Endodermal cell (in vitro differentiated cells): ENCODE results near the gene MYL7. TPM values are rescaled to one million over a fixed set of nuclear protein-coding genes. Genes with fewer than 3 reads are reported as not detected.

Experiments
- DNase-seq: peaks from one replicate; pipeline ENCODE4 v3.0.0-alpha.2; 2017
- H3K27ac ChIP-seq: 2 replicates; pipeline ENCODE4 v1.5.1; 2013; ENCODE audit warnings: mild to moderate bottlenecking, low read depth, low read length, moderate library complexity
- H3K27me3 ChIP-seq: 2 replicates; pipeline ENCODE4 v1.6.1; 2013; ENCODE audit warnings: mild to moderate bottlenecking, low read length, moderate library complexity; ENCODE audit not compliant: insufficient read depth, control insufficient read depth, poor library complexity, severe bottlenecking
- H3K36me3 ChIP-seq: 2 replicates; pipeline ENCODE4 v1.7.0; 2013; ENCODE audit warnings: mild to moderate bottlenecking, low read length, moderate library complexity; ENCODE audit not compliant: control insufficient read depth, insufficient read depth
- H3K4me1 ChIP-seq: one replicate; pipeline ENCODE4 v1.7.0; 2013; ENCODE audit warnings: low read length; ENCODE audit not compliant: control insufficient read depth, insufficient read depth
- H3K4me3 ChIP-seq: 2 replicates; pipeline ENCODE4 v1.5.1; 2013; ENCODE audit warnings: mild to moderate bottlenecking, low read length, moderate library complexity
- H3K9ac ChIP-seq: 2 replicates; pipeline ENCODE4 v1.6.1; 2013; ENCODE audit warnings: mild to moderate bottlenecking, low read length, moderate library complexity; ENCODE audit not compliant: poor library complexity, severe bottlenecking; ENCODE audit errors: extremely low read depth
- H3K9me3 ChIP-seq: 2 replicates; pipeline ENCODE4 v1.6.1; 2013; ENCODE audit warnings: mild to moderate bottlenecking, low read length, moderate library complexity; ENCODE audit not compliant: control insufficient read depth
- H3K27ac Mint-ChIP-seq: 2 replicates; pipeline ENCODE4 v1.8.0; 2020; ENCODE audit warnings: mixed read lengths
- H3K27me3 Mint-ChIP-seq: 2 replicates; pipeline ENCODE4 v1.8.0; 2021; ENCODE audit warnings: mild to moderate bottlenecking, mixed read lengths; ENCODE audit not compliant: insufficient read depth
- H3K36me3 Mint-ChIP-seq: 2 replicates; pipeline ENCODE4 v1.8.0; 2020; ENCODE audit warnings: low read depth, mixed read lengths
- H3K4me1 Mint-ChIP-seq: 2 replicates; pipeline ENCODE4 v1.8.0; 2020; ENCODE audit warnings: mixed read lengths
- H3K4me3 Mint-ChIP-seq: 2 replicates; pipeline ENCODE4 v1.8.0; 2020; ENCODE audit warnings: mild to moderate bottlenecking, moderate library complexity, mixed read lengths
- H3K9me3 Mint-ChIP-seq: 2 replicates; pipeline ENCODE4 v1.8.0; 2020; ENCODE audit warnings: mild to moderate bottlenecking, mixed read lengths
- WGBS, 2 experiments: methylation state at CpG; one replicate each; pipeline versions ENCODE4 v1.1.5 to v1.1.7; 2013; ENCODE audit warnings: missing lambda C conversion rate in 2 of 2, mixed read lengths in 1 of 2; ENCODE audit not compliant: insufficient coverage in 1 of 2, insufficient read length in 1 of 2; 5-methylcytosine and 5-hydroxymethylcytosine counted together
- total RNA-seq, 2 donors: library from RNA; stranded (reverse); fragmentation: NEBNext Ultra II Directional in 1 of 2; extraction: Animal tissue kit (Norgen Biotek cat#: 25700) in 1 of 2; gene quantifications; 2 replicates in 1 of 2; 3 replicates in 1 of 2; pipeline ENCODE4 v1.2.1, GENCODE V29; 2021
- TF ChIP-seq, protein P1 (sequence below): fragments of 200-600 bp; sonication (generic); conservative IDR thresholded peaks from 2 replicates; pipeline ENCODE4 v1.5.0; 2021; ENCODE audit warnings: antibody characterized with exemption, mild to moderate bottlenecking

MYL7 gene
- total RNA-seq, 2 donors from 2014 or later, result 115 to 120 TPM

DNA sequence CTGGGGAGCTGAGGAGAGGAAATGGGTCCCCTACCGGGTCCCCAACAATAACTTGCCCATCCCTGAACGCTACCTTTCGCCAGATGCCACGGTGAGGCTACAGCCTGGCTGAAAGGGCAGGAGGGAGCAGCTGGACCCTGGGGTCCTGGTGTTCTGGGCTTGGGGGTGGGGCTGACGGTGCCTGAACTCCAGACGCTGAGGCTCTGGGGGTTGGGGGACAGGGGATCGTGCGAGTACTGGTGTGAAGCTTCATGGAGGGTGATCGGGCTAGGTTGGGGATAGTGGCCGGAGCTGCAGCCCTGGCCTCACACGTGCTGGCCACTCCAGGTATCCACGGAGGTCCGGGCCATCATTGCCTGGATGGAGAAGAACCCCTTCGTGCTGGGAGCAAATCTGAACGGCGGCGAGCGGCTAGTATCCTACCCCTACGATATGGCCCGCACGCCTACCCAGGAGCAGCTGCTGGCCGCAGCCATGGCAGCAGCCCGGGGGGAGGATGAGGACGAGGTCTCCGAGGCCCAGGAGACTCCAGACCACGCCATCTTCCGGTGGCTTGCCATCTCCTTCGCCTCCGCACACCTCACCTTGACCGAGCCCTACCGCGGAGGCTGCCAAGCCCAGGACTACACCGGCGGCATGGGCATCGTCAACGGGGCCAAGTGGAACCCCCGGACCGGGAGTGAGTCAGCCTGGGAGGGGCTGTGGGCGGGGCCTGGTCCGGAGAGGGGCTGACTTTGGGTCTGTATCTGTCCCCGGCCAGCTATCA lies 28.7 kb downstream of the MYL7 start:
- Histone ChIP-seq H3K9ac (no peak overlapping the region), H3K4me3 (no peak overlapping the region), H3K9me3 (no peaks in the 10 kb centered on the region), H3K4me1 (no peaks in the 10 kb centered on the region), H3K27me3 (no peaks in the 10 kb centered on the region), H3K27ac (no peak overlapping the region), H3K36me3 (no peaks in the 10 kb centered on the region)
- Mint-ChIP-seq H3K36me3 (peaks cover 49% of the 10 kb centered on the region), H3K4me3 (no peak overlapping the region), H3K9me3 (no peaks in the 10 kb centered on the region), H3K4me1 (no peaks in the 10 kb centered on the region), H3K27me3 (no peaks in the 10 kb centered on the region), H3K27ac (no peak overlapping the region)
- 91 to 92% methylated on average over 25 to 41 of the region's 41 CpGs for WGBS, 2 experiments
- TF ChIP-seq, protein P1, sequence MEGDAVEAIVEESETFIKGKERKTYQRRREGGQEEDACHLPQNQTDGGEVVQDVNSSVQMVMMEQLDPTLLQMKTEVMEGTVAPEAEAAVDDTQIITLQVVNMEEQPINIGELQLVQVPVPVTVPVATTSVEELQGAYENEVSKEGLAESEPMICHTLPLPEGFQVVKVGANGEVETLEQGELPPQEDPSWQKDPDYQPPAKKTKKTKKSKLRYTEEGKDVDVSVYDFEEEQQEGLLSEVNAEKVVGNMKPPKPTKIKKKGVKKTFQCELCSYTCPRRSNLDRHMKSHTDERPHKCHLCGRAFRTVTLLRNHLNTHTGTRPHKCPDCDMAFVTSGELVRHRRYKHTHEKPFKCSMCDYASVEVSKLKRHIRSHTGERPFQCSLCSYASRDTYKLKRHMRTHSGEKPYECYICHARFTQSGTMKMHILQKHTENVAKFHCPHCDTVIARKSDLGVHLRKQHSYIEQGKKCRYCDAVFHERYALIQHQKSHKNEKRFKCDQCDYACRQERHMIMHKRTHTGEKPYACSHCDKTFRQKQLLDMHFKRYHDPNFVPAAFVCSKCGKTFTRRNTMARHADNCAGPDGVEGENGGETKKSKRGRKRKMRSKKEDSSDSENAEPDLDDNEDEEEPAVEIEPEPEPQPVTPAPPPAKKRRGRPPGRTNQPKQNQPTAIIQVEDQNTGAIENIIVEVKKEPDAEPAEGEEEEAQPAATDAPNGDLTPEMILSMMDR, result no peak
- DNase-seq, result no peak

- Mint-ChIP-seq H3K27me3 (no peaks in the 10 kb centered on the region), H3K36me3 (peaks cover 44% of the 10 kb centered on the region), H3K4me1 (no peaks in the 10 kb centered on the region), H3K27ac (no peak overlapping the region), H3K9me3 (no peaks in the 10 kb centered on the region), H3K4me3 (no peak overlapping the region)
- WGBS, 2 experiments, result 94 to 95% methylated on average over 12 to 16 of the region's 16 CpGs
- Histone ChIP-seq H3K27ac (no peak overlapping the region), H3K4me1 (no peaks in the 10 kb centered on the region), H3K27me3 (no peaks in the 10 kb centered on the region), H3K36me3 (no peaks in the 10 kb centered on the region), H3K4me3 (no peak overlapping the region), H3K9me3 (no peaks in the 10 kb centered on the region), H3K9ac (no peak overlapping the region)
- DNase-seq, result no peak
- TF ChIP-seq, protein P1, result no peak
These were observed 29.4 kb downstream of the MYL7 start for GRCh38 chr7:44111761-44112160.

- WGBS, 2 experiments, result 89 to 90% methylated on average over 16 to 27 of the region's 27 CpGs
- TF ChIP-seq, protein P1, result no peak
- no peaks in the 10 kb centered on the region for H3K4me1 Mint-ChIP-seq
These were observed 30.2 kb downstream of the MYL7 start for GRCh38 chr7:44110719-44111635.

More at GRCh38 chr7:44110719-44111635, 30.2 kb downstream of the MYL7 start:
- Histone ChIP-seq H3K27ac (no peak overlapping the region), H3K9ac (no peak overlapping the region), H3K4me1 (no peaks in the 10 kb centered on the region), H3K27me3 (no peaks in the 10 kb centered on the region), H3K9me3 (no peaks in the 10 kb centered on the region), H3K36me3 (no peaks in the 10 kb centered on the region), H3K4me3 (no peak overlapping the region)
- H3K9me3 Mint-ChIP-seq, result no peaks in the 10 kb centered on the region
- DNase-seq, result no peak
- peaks cover 40% of the 10 kb centered on the region for H3K36me3 Mint-ChIP-seq
- H3K27ac Mint-ChIP-seq, result no peak overlapping the region
- H3K27me3 Mint-ChIP-seq, result no peaks in the 10 kb centered on the region
- no peak overlapping the region for H3K4me3 Mint-ChIP-seq
